ENCODE data around the gene IKZF2. TPM values are rescaled to one million over a fixed set of nuclear protein-coding genes. Genes with fewer than 3 reads are reported as not detected.

IKZF2 gene
- total RNA-seq, 1 experiment from 2014 or later, result 1.6 TPM

- Histone ChIP-seq H3K27me3 (ENCODE audit: insufficient read depth, low read length) (no peaks in the 10 kb centered on the region), H3K79me2 (ENCODE audit: insufficient read depth, low read length) (no peaks in the 10 kb centered on the region), H4K20me1 (ENCODE audit: insufficient read depth) (no peaks in the 10 kb centered on the region), H3K9me2 (ENCODE audit: insufficient read depth) (no peaks in the 10 kb centered on the region), H2AFZ (ENCODE audit: low read depth, low read length, poor library complexity, severe bottlenecking) (no peak overlapping the region), H3K9ac (ENCODE audit: low read length) (no peak overlapping the region), H3K4me3 (replicated peaks in 1 of 2; ENCODE audit: low read depth in 1 of 2, low read length in 2 of 2) (no peak overlapping the region), H3K4me1 (ENCODE audit: control insufficient read depth in 1 of 2, insufficient read depth in 2 of 2, low read length in 2 of 2) (no peaks in the 10 kb centered on the region), H3K36me3 (ENCODE audit: control insufficient read depth in 1 of 2, insufficient read depth in 2 of 2, low read length in 2 of 2) (no peaks in the 10 kb centered on the region), H3K9me3 (ENCODE audit: control insufficient read depth in 1 of 2, insufficient read depth in 1 of 2, low read depth in 1 of 2, low read length in 2 of 2) (no peaks in the 10 kb centered on the region), H3K4me2 (ENCODE audit: low read length) (no peak overlapping the region), H3K27ac (ENCODE audit: low read depth, low read length) (no peak overlapping the region)
- ATAC-seq, result no peak
- ChIA-PET RAD21 (ENCODE audit: low non-redundant PET in 1 of 2, low total read pairs in 2 of 2, uncharacterized antibody in 2 of 2, unreplicated experiment in 2 of 2) (no interaction called here), CTCF (no interaction called here), POLR2A (no interaction called here)
- intact Hi-C loops (cut with micrococcal nuclease), result no loop called here
- BruUV-seq (replicated peaks), result no TSS peak
- DNase-seq (ENCODE audit: low read depth, low spot score), result no peak
- TF ChIP-seq SRF (IDR thresholded peaks at IDR 0.05; ENCODE audit: low read depth), result no peak
- no peak for TF ChIP-seq EZH2phosphoT487 (IDR thresholded peaks at IDR 0.05; ENCODE audit: borderline replicate concordance)
- no peak for TF ChIP-seq ELF1 (IDR thresholded peaks at IDR 0.05; ENCODE audit: borderline replicate concordance, low read depth)
- TF ChIP-seq SP1 (IDR thresholded peaks at IDR 0.05; ENCODE audit: low read depth), result no peak
- no peak for TF ChIP-seq TCF7L2 (IDR thresholded peaks at IDR 0.05; ENCODE audit: borderline replicate concordance, extremely low read depth, insufficient read depth, insufficient read length)
- TF ChIP-seq ZFX (IDR thresholded peaks at IDR 0.05), result no peak
- TF ChIP-seq EGR1 (IDR thresholded peaks at IDR 0.05; ENCODE audit: low read depth), result no peak
- TF ChIP-seq RAD21 (IDR thresholded peaks at IDR 0.05; ENCODE audit: low read depth), result no peak
- no peak for TF ChIP-seq ATF3 (IDR thresholded peaks at IDR 0.05)
- no peak for TF ChIP-seq POLR2AphosphoS5 (IDR thresholded peaks at IDR 0.05; ENCODE audit: low read depth, low read length)
- TF ChIP-seq POLR2A (IDR thresholded peaks at IDR 0.05; ENCODE audit: borderline replicate concordance, extremely low read depth, insufficient read depth, insufficient read length), result no peak
- no peak for TF ChIP-seq MAX (IDR thresholded peaks at IDR 0.05)
- TF ChIP-seq JUND (IDR thresholded peaks at IDR 0.05), result no peak
- no peak for TF ChIP-seq YY1 (IDR thresholded peaks at IDR 0.05; ENCODE audit: extremely low read depth, insufficient replicate concordance, low read depth, low read length)
These were observed 134.4 kb downstream of the IKZF2 start for GRCh38 chr2:213016984-213017351.
